NCI-H2029 (cell line): ENCODE data around the gene OSCP1.

Experiments used
- DNase-seq: peaks from one replicate; lab custom pipeline; 2025; lab: John Stamatoyannopoulos, UW

The OSCP1 gene

GRCh38 chr1:36446746-36447145 lies 3.5 kb downstream of the OSCP1 start:
- DNase-seq = no peak

- no peak for DNase-seq
Measured at GRCh38 chr1:36446271-36446670, 4.0 kb downstream of the OSCP1 start.

DNA sequence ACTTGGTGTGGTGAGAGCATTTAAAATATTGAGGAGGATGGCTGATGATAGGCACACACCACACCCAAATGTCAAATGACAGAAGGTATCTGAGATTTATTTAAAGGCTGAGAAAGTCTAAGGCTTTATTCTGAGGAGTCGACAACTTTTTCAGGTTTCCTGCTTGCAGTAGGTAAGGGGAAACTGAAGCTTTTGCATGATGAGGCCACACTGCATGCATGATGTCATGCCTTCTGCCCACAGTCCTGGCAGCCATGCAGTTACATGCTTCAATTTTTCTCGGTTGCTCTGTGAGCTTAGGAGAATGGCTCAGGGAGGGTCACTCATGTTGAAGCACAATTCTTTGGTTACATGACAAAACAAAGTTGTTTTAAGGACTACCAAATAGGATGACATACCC lies 7.0 kb downstream of the OSCP1 start:
- DNase-seq = no peak

GRCh38 chr1:36442337-36442736 lies 7.9 kb downstream of the OSCP1 start:
- DNase-seq = no peak

GRCh38 chr1:36440646-36441045 lies 9.6 kb downstream of the OSCP1 start:
- no peak for DNase-seq

DNA sequence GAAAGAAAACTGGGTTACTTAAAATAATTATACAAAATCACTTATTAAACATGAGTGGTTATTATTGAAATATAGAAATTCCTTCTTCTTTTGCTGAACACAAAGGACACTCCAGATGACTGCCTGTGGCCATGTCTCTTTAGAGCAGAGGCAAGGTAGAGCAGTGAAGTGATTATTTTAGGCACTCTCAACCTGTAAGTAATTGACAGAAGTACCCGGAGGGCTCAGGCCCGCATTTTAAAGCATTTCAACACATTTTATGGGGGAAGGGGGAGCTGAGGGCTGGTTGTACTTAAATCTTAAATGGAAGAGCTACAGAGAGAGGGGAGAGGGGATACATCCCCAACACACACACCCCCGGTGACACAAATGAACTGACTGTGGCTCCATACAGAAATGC lies 10.2 kb downstream of the OSCP1 start:
- no peak for DNase-seq

GRCh38 chr1:36438715-36439114 lies 11.5 kb downstream of the OSCP1 start:
- no peak for DNase-seq

GRCh38 chr1:36436821-36437220 lies 13.4 kb downstream of the OSCP1 start:
- no peak for DNase-seq

- no peak for DNase-seq
Measured at GRCh38 chr1:36433102-36433501, 17.1 kb downstream of the OSCP1 start.

GRCh38 chr1:36432616-36433015 lies 17.6 kb downstream of the OSCP1 start:
- DNase-seq = no peak

- DNase-seq = peak; percentile 72
Measured at GRCh38 chr1:36425791-36426190, 24.5 kb downstream of the OSCP1 start.

- no peak for DNase-seq
Measured at GRCh38 chr1:36421649-36422048, 28.6 kb downstream of the OSCP1 start.

GRCh38 chr1:36420836-36421317 lies 29.4 kb downstream of the OSCP1 start:
- peak; percentile 96 for DNase-seq

DNA sequence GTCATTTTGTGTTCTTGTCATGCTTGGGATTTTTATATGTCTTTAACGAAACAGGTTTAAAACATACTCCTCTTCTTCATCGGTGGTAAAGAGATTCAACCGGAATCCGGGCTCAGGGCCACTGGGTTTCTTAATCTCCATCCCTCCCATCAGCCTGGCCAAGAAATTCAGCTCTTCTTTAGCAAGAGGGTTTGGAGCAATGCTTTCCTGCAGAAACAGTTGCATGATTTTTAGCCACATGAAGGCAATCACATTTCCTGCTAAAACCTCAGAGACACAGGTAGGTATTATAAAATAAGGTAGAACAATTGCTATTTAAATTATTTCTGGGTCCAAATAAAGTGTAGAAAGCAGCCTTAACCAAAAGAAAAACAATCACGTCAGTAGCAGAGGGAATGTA lies 29.8 kb downstream of the OSCP1 start:
- no peak for DNase-seq

- no peak for DNase-seq
Measured at GRCh38 chr1:36419569-36419968, 30.7 kb downstream of the OSCP1 start.

GRCh38 chr1:36419140-36419539 lies 31.1 kb downstream of the OSCP1 start:
- DNase-seq = no peak

DNA sequence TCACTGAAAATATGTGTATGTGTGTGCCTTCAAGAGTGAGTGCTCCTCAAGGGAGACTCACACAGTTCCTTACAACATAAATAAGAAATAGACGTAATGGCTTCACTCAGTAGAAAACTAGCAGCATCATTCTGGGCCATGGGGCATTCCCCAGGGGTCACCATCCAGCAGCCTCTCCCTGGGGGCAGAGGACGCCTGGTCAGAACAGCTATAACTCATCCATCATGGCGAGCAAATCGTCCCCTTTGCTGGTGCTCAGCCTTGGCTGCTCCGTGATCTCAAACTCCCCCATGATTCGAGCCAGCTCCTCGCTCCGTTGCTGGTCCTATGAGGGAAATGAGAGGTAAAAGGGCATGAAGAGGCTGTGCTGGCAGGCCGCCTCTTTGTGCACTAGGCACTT lies 32.3 kb downstream of the OSCP1 start:
- DNase-seq = no peak

GRCh38 chr1:36415661-36416326 lies 34.5 kb downstream of the OSCP1 start:
- DNase-seq = no peak

GRCh38 chr1:36414384-36414783 lies 35.9 kb downstream of the OSCP1 start:
- no peak for DNase-seq

- DNase-seq = peak; percentile 80
Measured at GRCh38 chr1:36411674-36412648, 38.3 kb downstream of the OSCP1 start.

GRCh38 chr1:36408479-36408878 lies 41.8 kb downstream of the OSCP1 start:
- DNase-seq = no peak

DNA sequence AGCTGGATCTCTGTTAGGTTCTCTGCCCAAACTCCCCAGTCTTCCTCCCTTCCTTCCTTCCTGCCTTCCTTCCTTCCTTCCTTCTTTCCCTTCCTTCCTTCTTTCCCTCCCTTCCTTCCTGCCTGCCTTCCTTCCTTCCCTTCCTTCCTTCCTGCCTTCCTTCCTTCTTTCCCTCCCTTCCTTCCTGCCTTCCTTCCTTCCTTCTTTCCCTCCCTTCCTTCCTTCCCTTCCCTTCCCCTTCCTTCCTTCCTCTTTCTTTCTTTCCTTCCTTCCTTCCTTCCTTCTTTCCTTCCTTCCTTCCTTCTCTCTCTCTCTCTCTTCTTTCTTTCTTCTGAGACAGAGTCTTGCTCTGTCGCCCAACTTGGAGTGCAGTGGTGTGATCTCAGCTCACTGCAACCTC lies 43.8 kb downstream of the OSCP1 start:
- DNase-seq = no peak

GRCh38 chr1:36402504-36402890 lies 47.8 kb downstream of the OSCP1 start:
- DNase-seq = no peak
